Osteoblast (primary cell): ENCODE data around the gene ZNF814. TPM values are rescaled to one million over a fixed set of nuclear protein-coding genes. Genes with fewer than 3 reads are reported as not detected.
"Not testable (repeated sequence)": the region's sequence is repeated elsewhere in the genome, so short reads cannot be mapped to it uniquely, and the experiment has no call there.

ENCODE experiments used
- DNase-seq: peaks from one replicate; pipeline ENCODE4 v3.0.0; 2011; ENCODE audit warnings: low spot score, mixed read lengths; ENCODE audit not compliant: insufficient read length; ENCODE audit errors: missing footprints
- H2AFZ ChIP-seq: 2 replicates; pipeline ENCODE4 v1.6.0; 2011; ENCODE audit warnings: mild to moderate bottlenecking, low read length
- H3K27ac ChIP-seq: 2 replicates; pipeline ENCODE4 v1.5.1; 2011; ENCODE audit warnings: mild to moderate bottlenecking, low read depth, low read length, moderate library complexity
- H3K27me3 ChIP-seq: 2 replicates; pipeline ENCODE4 v1.6.0; 2012; ENCODE audit warnings: mild to moderate bottlenecking, control low read depth, inconsistent platforms, low read length, moderate library complexity; ENCODE audit not compliant: insufficient read depth
- H3K36me3 ChIP-seq: 2 replicates; pipeline ENCODE4 v1.5.1; 2011; ENCODE audit warnings: mild to moderate bottlenecking, low read length, control low read depth, moderate library complexity; ENCODE audit not compliant: insufficient read depth
- H3K4me1 ChIP-seq: 2 replicates; pipeline ENCODE4 v1.5.1; 2011; ENCODE audit warnings: mild to moderate bottlenecking, low read length, control low read depth, moderate library complexity; ENCODE audit not compliant: insufficient read depth
- H3K4me2 ChIP-seq: 2 replicates; pipeline ENCODE4 v1.6.0; 2011; ENCODE audit warnings: mild to moderate bottlenecking, low read length; ENCODE audit not compliant: insufficient read depth
- H3K4me3 ChIP-seq: fragments of 200-600 bp; sonication (generic); 3 replicates; pipeline ENCODE4 v1.5.1; 2012; ENCODE audit warnings: mild to moderate bottlenecking, low read length, inconsistent platforms; ENCODE audit not compliant: insufficient read depth
- H3K79me2 ChIP-seq: 2 replicates; pipeline ENCODE4 v1.6.0; 2012; ENCODE audit warnings: mild to moderate bottlenecking, low read length, control low read depth, inconsistent platforms; ENCODE audit not compliant: insufficient read depth
- H3K9me3 ChIP-seq: 2 replicates; pipeline ENCODE4 v1.5.1; 2011; ENCODE audit warnings: low read depth, low read length, control low read depth
- H4K20me1 ChIP-seq: 2 replicates; pipeline ENCODE4 v1.6.0; 2012; ENCODE audit warnings: mild to moderate bottlenecking, low read length, control low read depth; ENCODE audit not compliant: insufficient read depth
- CTCF ChIP-seq: IDR thresholded peaks from 2 replicates; pipeline ENCODE4 v1.5.1; 2011; ENCODE audit warnings: mild to moderate bottlenecking, low read depth, low read length, moderate library complexity; ENCODE audit errors: extremely low read depth
- total RNA-seq: library from RNA; depleted of rRNA; stranded (reverse); fragments of >200 nt; gene quantifications from 2 replicates; pipeline ENCODE4 v1.2.3, GENCODE V29; 2012

ZNF814 gene
- total RNA-seq, 1 donor = 12.7 TPM

GRCh38 chr19:57887195-57887941 lies 1.5 kb downstream of the ZNF814 start:
- DNase-seq = no peak
- no peaks in the 10 kb centered on the region for H4K20me1 ChIP-seq
- H3K9me3 ChIP-seq = no peaks in the 10 kb centered on the region
- H3K27ac ChIP-seq = no peak overlapping the region
- H3K36me3 ChIP-seq = peaks cover 4% of the 10 kb centered on the region
- peaks cover 27% of the 10 kb centered on the region for H3K79me2 ChIP-seq
- no peak for TF ChIP-seq CTCF
- H3K27me3 ChIP-seq = no peaks in the 10 kb centered on the region
- H2AFZ ChIP-seq = no peak overlapping the region
- peak overlapping the region; percentile 84 for H3K4me2 ChIP-seq
- no peak overlapping the region for H3K4me3 ChIP-seq
- H3K4me1 ChIP-seq = no peaks in the 10 kb centered on the region

- DNase-seq = no peak
- no peak overlapping the region for H3K27ac ChIP-seq
- H3K79me2 ChIP-seq = peaks cover 27% of the 10 kb centered on the region
- no peak overlapping the region for H2AFZ ChIP-seq
- no peak overlapping the region for H3K4me3 ChIP-seq
- peaks cover 4% of the 10 kb centered on the region for H3K36me3 ChIP-seq
- no peak overlapping the region for H3K4me2 ChIP-seq
- TF ChIP-seq CTCF = no peak
- no peaks in the 10 kb centered on the region for H4K20me1 ChIP-seq
- no peaks in the 10 kb centered on the region for H3K9me3 ChIP-seq
- H3K27me3 ChIP-seq = no peaks in the 10 kb centered on the region
- no peaks in the 10 kb centered on the region for H3K4me1 ChIP-seq
These were observed 2.8 kb downstream of the ZNF814 start for GRCh38 chr19:57886046-57886445.

GRCh38 chr19:57873883-57874799 lies 14.7 kb downstream of the ZNF814 start:
- peaks cover 47% of the 10 kb centered on the region for H3K9me3 ChIP-seq
- not testable (repeated sequence) for H3K27ac ChIP-seq, H3K79me2 ChIP-seq, H3K4me1 ChIP-seq, H3K4me3 ChIP-seq, DNase-seq, H3K4me2 ChIP-seq, H3K27me3 ChIP-seq, H4K20me1 ChIP-seq, H2AFZ ChIP-seq
- peaks cover 11% of the 10 kb centered on the region for H3K36me3 ChIP-seq

GRCh38 chr19:57872450-57872849 lies 16.4 kb downstream of the ZNF814 start:
- Histone ChIP-seq H4K20me1 (no peaks in the 10 kb centered on the region), H3K4me3 (no peak overlapping the region), H3K27ac (no peak overlapping the region), H3K27me3 (no peaks in the 10 kb centered on the region), H3K9me3 (peaks cover 56% of the 10 kb centered on the region), H3K4me1 (no peaks in the 10 kb centered on the region), H3K4me2 (no peak overlapping the region), H3K79me2 (no peaks in the 10 kb centered on the region), H3K36me3 (peaks cover 20% of the 10 kb centered on the region), H2AFZ (no peak overlapping the region)
- no peak for DNase-seq
- no peak for TF ChIP-seq CTCF
